ENCODE measurements around the gene PRR19. TPM values are rescaled to one million over a fixed set of nuclear protein-coding genes. Genes with fewer than 3 reads are reported as not detected.
"Not testable (repeated sequence)": the region's sequence is repeated elsewhere in the genome, so short reads cannot be mapped to it uniquely, and the experiment has no call there.

PRR19 gene
- total RNA-seq, 1 donor from 2014 or later = 1.3 TPM

DNA sequence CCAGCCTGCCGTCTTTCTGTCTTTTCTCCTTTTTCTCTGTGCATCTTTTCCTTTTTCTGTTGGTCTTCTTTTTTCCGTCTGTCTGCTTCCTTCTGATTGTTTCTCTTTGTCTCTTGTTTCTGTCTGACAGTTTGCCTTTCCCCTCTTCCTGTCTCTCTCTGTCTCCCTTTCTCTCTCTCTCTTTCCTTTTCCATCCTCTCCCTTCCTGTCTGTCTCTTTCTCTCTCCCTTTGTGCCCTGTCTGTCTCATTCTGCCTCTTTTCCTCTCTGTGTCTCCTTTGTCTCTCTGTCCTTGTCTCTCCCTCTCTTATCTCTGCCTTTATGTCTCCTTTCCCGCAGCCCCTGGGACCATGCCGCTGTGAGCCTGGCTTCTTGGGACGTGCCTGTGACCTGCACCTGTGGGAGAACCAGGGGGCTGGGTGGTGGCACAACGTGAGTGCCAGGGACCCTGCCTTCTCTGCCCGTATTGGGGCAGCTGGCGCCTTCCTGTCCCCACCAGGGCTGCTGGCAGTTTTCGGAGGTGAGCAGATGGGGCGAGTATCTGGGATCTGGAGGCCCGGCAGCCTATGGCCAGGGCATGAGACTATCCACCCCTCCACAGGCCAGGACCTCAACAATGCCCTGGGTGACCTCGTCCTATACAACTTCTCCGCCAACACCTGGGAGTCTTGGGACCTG is 32.9 kb downstream of the PRR19 start:
- Histone ChIP-seq H3K27me3 (ENCODE audit: insufficient read depth, low read length) (no peaks in the 10 kb centered on the region), H3K4me1 (ENCODE audit: insufficient read depth, low read length) (no peaks in the 10 kb centered on the region), H3K4me2 (ENCODE audit: low read length) (no peak overlapping the region), H3K36me3 (ENCODE audit: insufficient read depth, low read length) (no peaks in the 10 kb centered on the region), H3K9me3 (ENCODE audit: insufficient read depth, low read depth, low read length) (no peaks in the 10 kb centered on the region), H3K27ac (ENCODE audit: low read depth, low read length) (no peak overlapping the region), H3K4me3 (ENCODE audit: insufficient read depth, low read depth, low read length) (no peak overlapping the region), H4K20me1 (ENCODE audit: insufficient read depth, low read length) (peaks cover 31% of the 10 kb centered on the region), H2AFZ (ENCODE audit: low read depth, low read length) (no peak overlapping the region), H3K79me2 (ENCODE audit: insufficient read depth, low read length) (peaks cover 13% of the 10 kb centered on the region), H3K9ac (ENCODE audit: low read length) (no peak overlapping the region)
- Mint-ChIP-seq H3K27me3 (ENCODE audit: low read depth, unreplicated experiment) (no peaks in the 10 kb centered on the region), H3K4me1 (ENCODE audit: low read depth, unreplicated experiment) (peaks cover 7% of the 10 kb centered on the region), H3K9me3 (ENCODE audit: unreplicated experiment) (no peaks in the 10 kb centered on the region), H3K4me3 (ENCODE audit: unreplicated experiment) (no peak overlapping the region), H3K27ac (ENCODE audit: unreplicated experiment) (no peak overlapping the region), H3K36me3 (ENCODE audit: low read depth, unreplicated experiment) (peaks cover 6% of the 10 kb centered on the region)
- FAIRE-seq (no peak), DNase-seq (ENCODE audit: low read depth) (no peak)
- TF ChIP-seq, protein P1, sequence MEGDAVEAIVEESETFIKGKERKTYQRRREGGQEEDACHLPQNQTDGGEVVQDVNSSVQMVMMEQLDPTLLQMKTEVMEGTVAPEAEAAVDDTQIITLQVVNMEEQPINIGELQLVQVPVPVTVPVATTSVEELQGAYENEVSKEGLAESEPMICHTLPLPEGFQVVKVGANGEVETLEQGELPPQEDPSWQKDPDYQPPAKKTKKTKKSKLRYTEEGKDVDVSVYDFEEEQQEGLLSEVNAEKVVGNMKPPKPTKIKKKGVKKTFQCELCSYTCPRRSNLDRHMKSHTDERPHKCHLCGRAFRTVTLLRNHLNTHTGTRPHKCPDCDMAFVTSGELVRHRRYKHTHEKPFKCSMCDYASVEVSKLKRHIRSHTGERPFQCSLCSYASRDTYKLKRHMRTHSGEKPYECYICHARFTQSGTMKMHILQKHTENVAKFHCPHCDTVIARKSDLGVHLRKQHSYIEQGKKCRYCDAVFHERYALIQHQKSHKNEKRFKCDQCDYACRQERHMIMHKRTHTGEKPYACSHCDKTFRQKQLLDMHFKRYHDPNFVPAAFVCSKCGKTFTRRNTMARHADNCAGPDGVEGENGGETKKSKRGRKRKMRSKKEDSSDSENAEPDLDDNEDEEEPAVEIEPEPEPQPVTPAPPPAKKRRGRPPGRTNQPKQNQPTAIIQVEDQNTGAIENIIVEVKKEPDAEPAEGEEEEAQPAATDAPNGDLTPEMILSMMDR (IDR thresholded peaks at IDR 0.05; ENCODE audit: insufficient read depth, low read depth, low read length) = no peak
- TF ChIP-seq EZH2 (IDR thresholded peaks at IDR 0.05; ENCODE audit: insufficient read depth, low read length) = no peak

- Histone ChIP-seq H3K36me3 (ENCODE audit: insufficient read depth, low read length) (no peaks in the 10 kb centered on the region), H2AFZ (ENCODE audit: low read depth, low read length) (no peak overlapping the region), H3K4me3 (ENCODE audit: insufficient read depth, low read depth, low read length) (no peak overlapping the region), H3K4me1 (ENCODE audit: insufficient read depth, low read length) (no peaks in the 10 kb centered on the region), H3K79me2 (ENCODE audit: insufficient read depth, low read length) (peaks cover 9% of the 10 kb centered on the region), H3K27me3 (ENCODE audit: insufficient read depth, low read length) (no peaks in the 10 kb centered on the region), H4K20me1 (ENCODE audit: insufficient read depth, low read length) (peaks cover 24% of the 10 kb centered on the region), H3K27ac (ENCODE audit: low read depth, low read length) (no peak overlapping the region), H3K4me2 (ENCODE audit: low read length) (no peak overlapping the region), H3K9ac (ENCODE audit: low read length) (no peak overlapping the region), H3K9me3 (ENCODE audit: insufficient read depth, low read depth, low read length) (no peaks in the 10 kb centered on the region)
- DNase-seq (ENCODE audit: low read depth) = no peak
- Mint-ChIP-seq H3K9me3 (ENCODE audit: unreplicated experiment) (no peaks in the 10 kb centered on the region), H3K4me1 (ENCODE audit: low read depth, unreplicated experiment) (peaks cover 2% of the 10 kb centered on the region), H3K27me3 (ENCODE audit: low read depth, unreplicated experiment) (no peaks in the 10 kb centered on the region), H3K27ac (ENCODE audit: unreplicated experiment) (no peak overlapping the region), H3K36me3 (ENCODE audit: low read depth, unreplicated experiment) (peaks cover 6% of the 10 kb centered on the region), H3K4me3 (ENCODE audit: unreplicated experiment) (no peak overlapping the region)
- no peak for TF ChIP-seq EZH2 (IDR thresholded peaks at IDR 0.05; ENCODE audit: insufficient read depth, low read length)
- TF ChIP-seq, protein P1 (IDR thresholded peaks at IDR 0.05; ENCODE audit: insufficient read depth, low read depth, low read length) = no peak
- no peak for FAIRE-seq
These were observed 33.5 kb downstream of the PRR19 start for GRCh38 chr19:42335374-42335936.

DNA sequence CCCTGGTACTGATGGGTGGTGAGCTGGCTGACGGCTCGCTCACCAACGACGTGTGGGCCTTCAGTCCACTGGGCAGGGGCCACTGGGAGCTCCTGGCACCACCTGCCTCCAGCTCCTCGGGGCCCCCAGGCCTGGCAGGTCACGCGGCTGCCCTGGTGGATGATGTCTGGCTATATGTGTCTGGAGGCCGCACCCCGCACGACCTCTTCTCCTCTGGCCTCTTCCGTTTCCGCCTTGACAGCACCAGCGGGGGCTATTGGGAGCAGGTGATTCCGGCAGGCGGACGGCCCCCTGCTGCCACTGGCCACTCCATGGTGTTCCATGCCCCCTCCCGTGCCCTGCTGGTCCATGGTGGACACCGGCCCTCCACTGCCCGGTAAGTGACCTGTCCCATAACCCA is 34.0 kb downstream of the PRR19 start:
- no peak overlapping the region for H3K9ac ChIP-seq (ENCODE audit: low read length)
- no peak for TF ChIP-seq EZH2 (IDR thresholded peaks at IDR 0.05; ENCODE audit: insufficient read depth, low read length)
- TF ChIP-seq, protein P1 (IDR thresholded peaks at IDR 0.05; ENCODE audit: insufficient read depth, low read depth, low read length) = no peak
- peaks cover 19% of the 10 kb centered on the region for H4K20me1 ChIP-seq (ENCODE audit: insufficient read depth, low read length)
- no peak overlapping the region for H3K4me3 ChIP-seq (ENCODE audit: insufficient read depth, low read depth, low read length)
- Mint-ChIP-seq H3K9me3 (ENCODE audit: unreplicated experiment) (no peaks in the 10 kb centered on the region), H3K4me3 (ENCODE audit: unreplicated experiment) (no peak overlapping the region), H3K4me1 (ENCODE audit: low read depth, unreplicated experiment) (no peaks in the 10 kb centered on the region), H3K27ac (ENCODE audit: unreplicated experiment) (no peak overlapping the region), H3K36me3 (ENCODE audit: low read depth, unreplicated experiment) (peaks cover 6% of the 10 kb centered on the region), H3K27me3 (ENCODE audit: low read depth, unreplicated experiment) (no peaks in the 10 kb centered on the region)
- H3K9me3 ChIP-seq (ENCODE audit: insufficient read depth, low read depth, low read length) = no peaks in the 10 kb centered on the region
- FAIRE-seq (no peak), DNase-seq (ENCODE audit: low read depth) (no peak)
- no peak overlapping the region for H3K4me2 ChIP-seq (ENCODE audit: low read length)
- no peaks in the 10 kb centered on the region for H3K27me3 ChIP-seq (ENCODE audit: insufficient read depth, low read length)
- no peak overlapping the region for H3K27ac ChIP-seq (ENCODE audit: low read depth, low read length)
- H3K36me3 ChIP-seq (ENCODE audit: insufficient read depth, low read length) = no peaks in the 10 kb centered on the region
- no peak overlapping the region for H2AFZ ChIP-seq (ENCODE audit: low read depth, low read length)
- H3K4me1 ChIP-seq (ENCODE audit: insufficient read depth, low read length) = no peaks in the 10 kb centered on the region
- H3K79me2 ChIP-seq (ENCODE audit: insufficient read depth, low read length) = peaks cover 6% of the 10 kb centered on the region

DNA sequence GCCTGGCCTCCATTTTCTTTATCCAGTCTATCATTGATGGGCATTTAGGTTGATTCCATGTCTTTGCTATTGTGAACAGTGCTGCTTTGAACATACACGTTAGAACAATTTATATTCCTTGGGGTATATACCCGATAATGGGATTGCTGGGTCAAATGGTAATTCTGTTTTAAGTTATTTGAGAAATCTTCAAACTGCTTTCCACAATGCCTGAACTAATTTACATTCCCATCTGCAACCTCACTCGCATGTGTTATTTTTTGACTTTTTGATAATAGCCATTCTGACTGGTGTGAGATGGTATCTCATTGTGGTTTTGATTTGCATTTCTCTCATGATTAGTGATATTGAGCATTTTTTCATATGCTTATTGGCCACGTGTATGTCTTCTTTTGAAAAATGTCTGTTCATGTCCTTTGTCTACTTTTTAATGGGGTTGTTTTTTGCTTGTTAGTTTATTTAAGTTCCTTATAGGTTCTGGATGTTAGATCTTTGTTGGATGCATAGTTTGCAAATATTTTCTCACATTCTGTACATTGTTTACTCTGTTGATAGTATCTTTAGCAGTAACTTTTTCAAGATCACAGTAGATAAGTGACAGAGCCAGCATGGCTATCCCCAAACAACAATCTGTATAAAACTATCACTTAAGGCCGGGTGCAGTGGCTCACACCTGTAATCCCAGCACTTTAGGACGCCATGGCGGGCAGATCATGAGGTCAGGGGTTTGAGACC is 37.4 kb downstream of the PRR19 start:
- not testable (repeated sequence) for H3K27me3 Mint-ChIP-seq (ENCODE audit: low read depth, unreplicated experiment); H3K9me3 Mint-ChIP-seq (ENCODE audit: unreplicated experiment); H3K4me2 ChIP-seq (ENCODE audit: low read length); H3K27ac ChIP-seq (ENCODE audit: low read depth, low read length); H3K4me1 ChIP-seq (ENCODE audit: insufficient read depth, low read length); H3K4me3 Mint-ChIP-seq (ENCODE audit: unreplicated experiment); H3K9me3 ChIP-seq (ENCODE audit: insufficient read depth, low read depth, low read length); H3K27me3 ChIP-seq (ENCODE audit: insufficient read depth, low read length); DNase-seq (ENCODE audit: low read depth); H3K9ac ChIP-seq (ENCODE audit: low read length); H4K20me1 ChIP-seq (ENCODE audit: insufficient read depth, low read length); H3K36me3 ChIP-seq (ENCODE audit: insufficient read depth, low read length); H3K36me3 Mint-ChIP-seq (ENCODE audit: low read depth, unreplicated experiment); H2AFZ ChIP-seq (ENCODE audit: low read depth, low read length); H3K4me3 ChIP-seq (ENCODE audit: insufficient read depth, low read depth, low read length); H3K4me1 Mint-ChIP-seq (ENCODE audit: low read depth, unreplicated experiment); H3K79me2 ChIP-seq (ENCODE audit: insufficient read depth, low read length)
- FAIRE-seq = peak; percentile 47
- peak overlapping the region; percentile 11 for H3K27ac Mint-ChIP-seq (ENCODE audit: unreplicated experiment)
